ENCODE data around the gene CPNE1.

DNA sequence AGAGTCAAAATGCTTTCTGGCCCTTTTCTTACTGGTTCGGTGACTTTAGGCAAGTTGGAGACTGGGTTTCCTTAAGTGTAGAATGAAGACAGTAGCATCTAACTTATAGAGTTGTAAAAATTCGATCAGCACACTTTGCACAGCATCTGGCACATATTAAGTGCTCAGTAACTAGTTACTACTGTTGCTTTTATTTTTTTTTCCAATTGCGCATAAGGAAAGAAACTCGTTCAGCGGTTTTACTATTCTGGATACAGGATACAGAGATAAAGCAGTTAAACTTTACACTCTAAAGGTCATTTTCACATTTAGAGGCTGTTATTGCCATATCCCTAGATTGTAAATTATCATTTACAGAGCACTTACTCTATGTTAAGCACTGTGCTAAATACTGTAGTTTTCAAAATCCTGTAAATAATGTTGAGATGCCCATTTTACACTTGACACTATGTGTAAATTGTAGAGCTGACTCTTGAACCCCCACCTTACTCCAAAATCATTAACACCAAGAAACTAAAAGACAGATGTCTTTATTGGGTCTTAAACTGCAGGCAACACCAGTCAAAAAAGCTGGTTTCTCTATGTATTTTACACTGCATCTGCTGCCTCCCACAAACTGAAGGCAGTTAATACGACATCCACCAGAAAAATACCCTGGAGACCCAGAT is 35.4 kb upstream of the CPNE1 start:
- TF ChIP-seq POLR2A (IDR thresholded peaks at IDR 0.05) (no peak), POLR2AphosphoS5 (IDR thresholded peaks at IDR 0.05) (no peak)
- TF ChIP-seq, protein P1, sequence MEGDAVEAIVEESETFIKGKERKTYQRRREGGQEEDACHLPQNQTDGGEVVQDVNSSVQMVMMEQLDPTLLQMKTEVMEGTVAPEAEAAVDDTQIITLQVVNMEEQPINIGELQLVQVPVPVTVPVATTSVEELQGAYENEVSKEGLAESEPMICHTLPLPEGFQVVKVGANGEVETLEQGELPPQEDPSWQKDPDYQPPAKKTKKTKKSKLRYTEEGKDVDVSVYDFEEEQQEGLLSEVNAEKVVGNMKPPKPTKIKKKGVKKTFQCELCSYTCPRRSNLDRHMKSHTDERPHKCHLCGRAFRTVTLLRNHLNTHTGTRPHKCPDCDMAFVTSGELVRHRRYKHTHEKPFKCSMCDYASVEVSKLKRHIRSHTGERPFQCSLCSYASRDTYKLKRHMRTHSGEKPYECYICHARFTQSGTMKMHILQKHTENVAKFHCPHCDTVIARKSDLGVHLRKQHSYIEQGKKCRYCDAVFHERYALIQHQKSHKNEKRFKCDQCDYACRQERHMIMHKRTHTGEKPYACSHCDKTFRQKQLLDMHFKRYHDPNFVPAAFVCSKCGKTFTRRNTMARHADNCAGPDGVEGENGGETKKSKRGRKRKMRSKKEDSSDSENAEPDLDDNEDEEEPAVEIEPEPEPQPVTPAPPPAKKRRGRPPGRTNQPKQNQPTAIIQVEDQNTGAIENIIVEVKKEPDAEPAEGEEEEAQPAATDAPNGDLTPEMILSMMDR (IDR thresholded peaks at IDR 0.05), result no peak
